Heart right ventricle (tissue), 16 donors: Measurements from ENCODE around the gene CMC2. TPM values are rescaled to one million over a fixed set of nuclear protein-coding genes. Genes with fewer than 3 reads are reported as not detected.

ENCODE experiments used
- ATAC-seq, 8 donors: fragments of 200-7000 bp; cut with Tn5 transposase; one replicate each; pipeline ENCODE4 v1.9.1; 2020; ENCODE audit warnings: mild to moderate bottlenecking in 8 of 8, moderate library complexity in 8 of 8, moderate number of reproducible peaks in 1 of 8
- DNase-seq, 2 donors: peaks; one replicate each; pipeline ENCODE4 v3.0.0-alpha.2; 2020
- H3K27ac ChIP-seq, 10 donors: fragments of 200-600 bp; sonication (generic) in 2 of 10; one replicate each; pipeline versions ENCODE4 v1.5.0 to v1.8.0; 2020 to 2022; ENCODE audit warnings: mild to moderate bottlenecking in 3 of 10
- H3K27me3 ChIP-seq, 7 donors: fragments of 200-600 bp; one replicate each; pipeline ENCODE4 v1.8.0; 2021 to 2022; ENCODE audit warnings: mild to moderate bottlenecking in 2 of 7
- H3K36me3 ChIP-seq, 9 donors: fragments of 200-600 bp; sonication (generic) in 1 of 9; one replicate each; pipeline versions ENCODE4 v1.5.0 to v1.8.0; 2020 to 2022; ENCODE audit warnings: mild to moderate bottlenecking in 2 of 9
- H3K4me1 ChIP-seq, 9 donors: fragments of 200-600 bp; sonication (generic) in 1 of 9; one replicate each; pipeline versions ENCODE4 v1.5.0 to v1.8.0; 2020 to 2022; ENCODE audit warnings: mild to moderate bottlenecking in 4 of 9
- H3K4me3 ChIP-seq, 10 donors: fragments of 200-600 bp; sonication (generic) in 2 of 10; one replicate each; pipeline versions ENCODE4 v1.5.0 to v1.8.0; 2020 to 2022; ENCODE audit warnings: mild to moderate bottlenecking in 7 of 10, moderate library complexity in 2 of 10
- H3K9me3 ChIP-seq, 11 donors: fragments of 200-600 bp in 10 of 11; sonication (generic) in 2 of 11; one replicate each; pipeline versions ENCODE4 v1.5.0 to v1.8.0; 2013 to 2022; ENCODE audit warnings: mild to moderate bottlenecking in 2 of 11, control low read depth in 1 of 11, moderate library complexity in 1 of 11
- CTCF ChIP-seq, 9 donors: fragments of 200-600 bp; sonication (generic) in 2 of 9; IDR thresholded peaks; one replicate each; pipeline versions ENCODE4 v1.5.0 to v1.8.0; 2021 to 2022; ENCODE audit warnings: antibody characterized with exemption in 9 of 9, mild to moderate bottlenecking in 5 of 9, moderate library complexity in 1 of 9
- WGBS, 2 donors: extraction: QIAGEN DNeasy Blood & Tissue Kit; methylation state at CpG; one replicate each; pipeline ENCODE4 v1.1.7; 2013; ENCODE audit warnings: inconsistent platforms in 1 of 2; 5-methylcytosine and 5-hydroxymethylcytosine counted together
- intact Hi-C, 10 donors: fragments of 100-400 bp; cut with DNase I; formaldehyde crosslinking; loops; one replicate each; pipeline versions ENCODE4 v1.11.1 to v1.14.2; 2022
- polyA plus RNA-seq, 2 donors: library from polyadenylated mRNA; stranded (reverse); fragments of 200-250 nt; gene quantifications; one replicate each; pipeline ENCODE4 v1.2.3, GENCODE V29; 2013
- total RNA-seq, 10 donors: library from RNA; stranded (reverse); fragmentation: NEBNext Ultra II Directional in 3 of 10; extraction: Animal tissue kit (Norgen Biotek cat#: 25700) in 3 of 10; gene quantifications; one replicate each; pipeline versions ENCODE4 v1.2.1 to v1.2.4, GENCODE V29; 2021 to 2023
- donor health status: Arrhythmogenic right ventricular cardiomyopathy.
- donor health status: ischemic (EF 13 %, LVEDD 7.1; RV severe dilation, severe dysfunction).
- donor health status: healthy with polysubstance abuse.
- donor health status: DM: no; HTN: yes; CAD: no.
- donor health status: DM: no; HTN: no; CAD: no.
- donor health status: ischemic (EF 25% LVEDD 6.9; RV normal size, moderate dysfunction).
- donor health status: ischemic (EF 25% LVEDD 5.7; RV mildly dilated, moderate dysfunction).
- donor health status: healthy.
- donor health status: DM: yes; HTN: yes; CAD: no.
- donor health status: Ischemic cardiomyopathy.
- donor health status: ischemic (EF 35%, LVEDD 5.7; RV mildly dilated, moderate dysfunction).
- donor health status: nonischemic (EF 11% LVEDD 7.7; RV severe dilation, severe dysfunction).
- donor health status: DM: yes; HTN: yes; CAD: no.
- donor health status: PGD.
- donor health status: ischemic (EF 29% LVEDD 5.4; RV normal size, mild dysfunction).
- donor health status: nonischemic (EF 23%, LVEDD 6.1; RV moderate dilation, normal function).

Gene CMC2
- total and polyA plus RNA-seq, 12 donors: 84.3 to 341 (median 121) TPM

GRCh38 chr16:80989801-80990200 is 16.9 kb downstream of the CMC2 start:
- WGBS, 2 donors: 47 to 49% methylated on average over 2 of the region's 2 CpGs

GRCh38 chr16:80988756-80989155 is 17.9 kb downstream of the CMC2 start:
- no peaks in the 10 kb centered on the region for H3K9me3 ChIP-seq
- H3K4me1 ChIP-seq: peaks cover 0 to 22% (median 8%) of the 10 kb centered on the region in 9 donors
- 66 to 73% methylated on average over 7 of the region's 7 CpGs for WGBS, 2 donors
- peaks cover 0 to 24% (median 0%) of the 10 kb centered on the region in 9 donors for H3K36me3 ChIP-seq
- intact Hi-C loops: loop anchor here in 2 of 10 donors (5.0 to 10.0 kb wide), 2 partner anchors 51 to 54 kb away; no protein-coding TSS in a partner anchor
- no peaks in the 10 kb centered on the region for H3K27me3 ChIP-seq
- no peak overlapping the region for H3K27ac ChIP-seq
- DNase-seq (no peak), ATAC-seq (no peak)
- no peak for TF ChIP-seq CTCF (IDR thresholded peaks at IDR 0.05)
- H3K4me3 ChIP-seq: no peak overlapping the region

More at GRCh38 chr16:80989801-80990200, 16.9 kb downstream of the CMC2 start:
- DNase-seq (no peak), ATAC-seq (no peak)
- no peak overlapping the region for H3K4me3 ChIP-seq
- no peaks in the 10 kb centered on the region for H3K27me3 ChIP-seq
- H3K27ac ChIP-seq: no peak overlapping the region
- H3K9me3 ChIP-seq: no peaks in the 10 kb centered on the region
- peaks cover 0 to 23% (median 12%) of the 10 kb centered on the region in 9 donors for H3K4me1 ChIP-seq
- intact Hi-C loops: loop anchor here in 2 of 10 donors (5.0 to 10.0 kb wide), 2 partner anchors 52 to 55 kb away; no protein-coding TSS in a partner anchor
- TF ChIP-seq CTCF (IDR thresholded peaks at IDR 0.05): no peak
- peaks cover 0 to 29% (median 0%) of the 10 kb centered on the region in 9 donors for H3K36me3 ChIP-seq

- 69 to 70% methylated on average over 2 of the region's 2 CpGs for WGBS, 2 donors
- TF ChIP-seq CTCF (IDR thresholded peaks at IDR 0.05): no peak
- H3K27me3 ChIP-seq: no peaks in the 10 kb centered on the region
- intact Hi-C loops: loop anchor here in 2 of 10 donors (5.0 to 10.0 kb wide), 2 partner anchors 49 to 52 kb away; no protein-coding TSS in a partner anchor
- ATAC-seq: no peak
- no peak overlapping the region for H3K27ac ChIP-seq
- no peak overlapping the region for H3K4me3 ChIP-seq
- H3K4me1 ChIP-seq: peaks cover 0 to 17% (median 6%) of the 10 kb centered on the region in 9 donors
- no peak for DNase-seq
- H3K9me3 ChIP-seq: no peaks in the 10 kb centered on the region
- peaks cover 0 to 22% (median 0%) of the 10 kb centered on the region in 9 donors for H3K36me3 ChIP-seq
Observed at GRCh38 chr16:80986557-80986956, 20.1 kb downstream of the CMC2 start.

GRCh38 chr16:80985611-80986010 is 21.1 kb downstream of the CMC2 start:
- Histone ChIP-seq H3K36me3 (peaks cover 0 to 19% (median 2%) of the 10 kb centered on the region in 9 donors), H3K4me1 (peaks cover 0 to 24% (median 11%) of the 10 kb centered on the region in 9 donors), H3K9me3 (no peaks in the 10 kb centered on the region), H3K27ac (no peak overlapping the region), H3K4me3 (no peak overlapping the region), H3K27me3 (no peaks in the 10 kb centered on the region)
- intact Hi-C loops: loop anchor here in 2 of 10 donors (5.0 to 10.0 kb wide), 2 partner anchors 48 to 51 kb away; no protein-coding TSS in a partner anchor
- no peak for TF ChIP-seq CTCF (IDR thresholded peaks at IDR 0.05)
- no peak for ATAC-seq
- DNase-seq: no peak
- 53 to 69% methylated on average over 2 of the region's 2 CpGs for WGBS, 2 donors
